Natural killer cell (primary cell): Measurements from ENCODE around the gene SLC49A3. TPM values are rescaled to one million over a fixed set of nuclear protein-coding genes. Genes with fewer than 3 reads are reported as not detected.

Source experiments
- ATAC-seq, 3 donors: fragments of 150-1000 bp in 2 of 3; fragments of 200-7000 bp in 1 of 3; cut with Tn5 transposase; 1 replicate in 1 of 3; 2 replicates in 2 of 3; pipeline ENCODE4 v1.10.0; 2021; ENCODE audit warnings: mild to moderate bottlenecking in 2 of 3, moderate library complexity in 2 of 3
- DNase-seq, 2 donors: peaks; one replicate each; pipeline versions ENCODE4 v3.0.0 to v3.0.0-alpha.2; 2013 to 2021; ENCODE audit warnings: mixed read lengths in 1 of 2
- H3K27ac ChIP-seq: one replicate; pipeline ENCODE4 v1.5.1; 2013; ENCODE audit warnings: mild to moderate bottlenecking, low read length
- H3K27me3 ChIP-seq: one replicate; pipeline ENCODE4 v1.6.1; 2013; ENCODE audit warnings: low read length; ENCODE audit not compliant: control insufficient read depth, insufficient read depth
- H3K36me3 ChIP-seq: one replicate; pipeline ENCODE4 v1.6.1; 2013; ENCODE audit warnings: low read length; ENCODE audit not compliant: control insufficient read depth, insufficient read depth
- H3K4me1 ChIP-seq: one replicate; pipeline ENCODE4 v1.6.1; 2013; ENCODE audit warnings: low read length; ENCODE audit not compliant: control insufficient read depth, insufficient read depth
- H3K4me3 ChIP-seq: one replicate; pipeline ENCODE4 v1.5.1; 2013; ENCODE audit warnings: low read length
- H3K9me3 ChIP-seq: one replicate; pipeline ENCODE4 v1.6.1; 2013; ENCODE audit warnings: low read length; ENCODE audit not compliant: control insufficient read depth, insufficient read depth
- H3K27ac Mint-ChIP-seq, 2 donors: one replicate each; pipeline ENCODE4 v1.8.0; 2022; ENCODE audit warnings: mild to moderate bottlenecking in 2 of 2, mixed read lengths in 2 of 2, moderate library complexity in 1 of 2
- H3K27me3 Mint-ChIP-seq, 2 donors: one replicate each; pipeline ENCODE4 v1.8.0; 2022; ENCODE audit warnings: low read depth in 2 of 2, mixed read lengths in 2 of 2
- H3K36me3 Mint-ChIP-seq: one replicate; pipeline ENCODE4 v1.8.0; 2022; ENCODE audit warnings: mixed read lengths
- H3K4me1 Mint-ChIP-seq, 2 donors: one replicate each; pipeline ENCODE4 v1.8.0; 2022; ENCODE audit warnings: mixed read lengths in 2 of 2
- H3K4me3 Mint-ChIP-seq: one replicate; pipeline ENCODE4 v1.8.0; 2022; ENCODE audit warnings: mild to moderate bottlenecking, moderate library complexity, mixed read lengths
- H3K9me3 Mint-ChIP-seq, 2 donors: one replicate each; pipeline ENCODE4 v1.8.0; 2022; ENCODE audit warnings: mixed read lengths in 2 of 2
- CTCF ChIP-seq: fragments of 200-600 bp; IDR thresholded peaks from one replicate; pipeline ENCODE4 v1.8.0; 2022; ENCODE audit warnings: antibody characterized with exemption
- WGBS: methylation state at CpG from one replicate; pipeline ENCODE4 v1.1.7; 2013; ENCODE audit warnings: missing lambda C conversion rate; ENCODE audit not compliant: insufficient coverage; 5-methylcytosine and 5-hydroxymethylcytosine counted together
- intact Hi-C: fragments of 100-400 bp; cut with micrococcal nuclease; formaldehyde crosslinking; loops from one replicate; pipeline ENCODE4 v1.14.2; 2022
- total RNA-seq, 4 donors: library from RNA; stranded (reverse); fragments of 120-200 nt in 1 of 4; gene quantifications; one replicate each; pipeline versions ENCODE4 v1.2.3 to v1.2.4, GENCODE V29; 2013 to 2022

The SLC49A3 gene
- total RNA-seq, 3 donors from 2014 or later (not counting 1 experiment from before 2014, with no cell fraction given): 10.0 to 14.9 (median 10.4) TPM

- intact Hi-C loops: no loop called here
- Mint-ChIP-seq H3K27me3 (no peaks in the 10 kb centered on the region), H3K27ac (peak overlapping the region; percentile 41 to 92), H3K36me3 (no peaks in the 10 kb centered on the region), H3K9me3 (no peaks in the 10 kb centered on the region), H3K4me1 (peaks cover 13 to 26% of the 10 kb centered on the region in 2 donors), H3K4me3 (peak overlapping the region; percentile 59)
- ATAC-seq (no peak), DNase-seq (no peak)
- Histone ChIP-seq H3K4me1 (peaks cover 54% of the 10 kb centered on the region), H3K27me3 (no peaks in the 10 kb centered on the region), H3K4me3 (no peak overlapping the region), H3K36me3 (peaks cover 13% of the 10 kb centered on the region), H3K9me3 (no peaks in the 10 kb centered on the region), H3K27ac (no peak overlapping the region)
- WGBS: 74% methylated on average over 19 of the region's 19 CpGs
- TF ChIP-seq CTCF: no peak
Measured at GRCh38 chr4:675980-676870, 12.7 kb downstream of the SLC49A3 start.

GRCh38 chr4:675036-675882, 13.7 kb downstream of the SLC49A3 start:
- Mint-ChIP-seq H3K9me3 (no peaks in the 10 kb centered on the region), H3K36me3 (no peaks in the 10 kb centered on the region), H3K4me3 (peak overlapping the region; percentile 88), H3K27me3 (no peaks in the 10 kb centered on the region), H3K27ac (peak overlapping the region; percentile 81 to 92), H3K4me1 (peaks cover 9 to 19% of the 10 kb centered on the region in 2 donors)
- Histone ChIP-seq H3K27ac (peak overlapping the region; percentile 92), H3K36me3 (peaks cover 17% of the 10 kb centered on the region), H3K9me3 (no peaks in the 10 kb centered on the region), H3K27me3 (no peaks in the 10 kb centered on the region), H3K4me3 (peak overlapping the region; percentile 61), H3K4me1 (peaks cover 44% of the 10 kb centered on the region)
- DNase-seq (no peak), ATAC-seq (no peak)
- TF ChIP-seq CTCF: no peak
- WGBS: 69% methylated on average over 26 of the region's 26 CpGs
- intact Hi-C loops: no loop called here

GRCh38 chr4:674172-675035, 14.5 kb downstream of the SLC49A3 start, which contains the start of the genes ATP5ME and MYL5:
TSS of gene ATP5ME (minus strand) at chr4:674276. CDS start at chr4:674247, 29 bp downstream.
TSS of gene MYL5 (plus strand) at chr4:674542. CDS start at chr4:678027, 3,485 bp downstream.
- Mint-ChIP-seq H3K4me3 (peak within 1 kb of the TSS; percentile 88), H3K4me1 (peaks cover 7 to 14% of the 10 kb centered on the region in 2 donors), H3K27ac (peak within 1 kb of the TSS; percentile 81 to 92), H3K27me3 (no peaks in the 10 kb centered on the region), H3K36me3 (no peaks in the 10 kb centered on the region), H3K9me3 (no peaks in the 10 kb centered on the region)
- Histone ChIP-seq H3K27ac (peak within 1 kb of the TSS; percentile 92), H3K36me3 (peaks cover 17% of the 10 kb centered on the region), H3K9me3 (no peaks in the 10 kb centered on the region), H3K4me3 (peak within 1 kb of the TSS; percentile 61), H3K4me1 (peaks cover 36% of the 10 kb centered on the region), H3K27me3 (no peaks in the 10 kb centered on the region)
- WGBS: under 1% methylated on average over 84 of the region's 84 CpGs
- intact Hi-C loops: loop anchor here (1.0 kb wide), 1 partner anchor 430 kb away; no protein-coding TSS in a partner anchor
- ATAC-seq (peak; percentile 90 to 97 (median 92)), DNase-seq (peak; percentile 99)
- peak; percentile 84 for TF ChIP-seq CTCF
